GM11168 (cell line): ENCODE results near the gene SVIL.
"Not testable (repeated sequence)": the region's sequence is repeated elsewhere in the genome, so short reads cannot be mapped to it uniquely, and the experiment has no call there.

ENCODE experiments used
- in situ Hi-C: fragments of 300-500 bp; cut with MboI; formaldehyde crosslinking; loops from one replicate; pipeline ENCODE4 v1.12.0; 2022; ENCODE audit warnings: low sequenced_read_pairs; ENCODE audit not compliant: unreplicated experiment

The SVIL gene

GRCh38 chr10:29586509-29586908 is 48.3 kb downstream of the SVIL start:
- in situ Hi-C loops: loop anchor here (10.0 kb wide), 1 partner anchor 1058 kb away; no protein-coding TSS in a partner anchor

GRCh38 chr10:29585488-29585976 is 49.2 kb downstream of the SVIL start:
- in situ Hi-C loops: loop anchor here (10.0 kb wide), 1 partner anchor 1059 kb away; no protein-coding TSS in a partner anchor

GRCh38 chr10:29584436-29584835 is 50.3 kb downstream of the SVIL start:
- in situ Hi-C loops: loop anchor here (10.0 kb wide), 1 partner anchor 1060 kb away; no protein-coding TSS in a partner anchor

- in situ Hi-C loops: loop anchor here (10.0 kb wide), 1 partner anchor 1061 kb away; no protein-coding TSS in a partner anchor
These were observed 51.1 kb downstream of the SVIL start for GRCh38 chr10:29583674-29584073.

- in situ Hi-C loops: loop anchor here (10.0 kb wide), 1 partner anchor 1062 kb away; no protein-coding TSS in a partner anchor
These were observed 52.0 kb downstream of the SVIL start for GRCh38 chr10:29582769-29583168.

DNA sequence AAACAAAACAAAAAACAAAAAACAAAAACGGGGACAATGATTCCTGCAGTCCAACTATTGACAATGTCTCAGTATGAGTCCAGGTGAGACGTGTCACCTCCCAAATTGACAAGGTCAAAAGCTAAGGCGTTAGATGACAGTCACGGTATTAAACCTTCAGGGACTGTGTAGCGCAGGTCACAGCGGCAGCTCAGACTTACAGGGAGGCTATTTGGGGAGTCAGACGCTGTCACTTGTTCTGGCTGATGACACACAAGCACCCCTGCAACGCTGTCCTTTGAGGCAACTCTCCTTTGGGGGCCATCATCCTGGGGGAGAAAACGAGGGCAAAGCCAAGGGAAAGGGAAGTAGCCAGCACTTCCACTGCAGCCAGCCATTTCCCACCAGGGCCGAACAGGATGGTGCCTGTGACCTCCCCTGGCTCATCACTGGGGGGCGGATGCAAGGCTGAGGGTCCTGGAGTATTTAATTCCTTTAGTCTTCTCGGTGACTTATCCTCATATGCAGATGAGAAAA is 55.3 kb downstream of the SVIL start:
- in situ Hi-C loops: no loop called here

DNA sequence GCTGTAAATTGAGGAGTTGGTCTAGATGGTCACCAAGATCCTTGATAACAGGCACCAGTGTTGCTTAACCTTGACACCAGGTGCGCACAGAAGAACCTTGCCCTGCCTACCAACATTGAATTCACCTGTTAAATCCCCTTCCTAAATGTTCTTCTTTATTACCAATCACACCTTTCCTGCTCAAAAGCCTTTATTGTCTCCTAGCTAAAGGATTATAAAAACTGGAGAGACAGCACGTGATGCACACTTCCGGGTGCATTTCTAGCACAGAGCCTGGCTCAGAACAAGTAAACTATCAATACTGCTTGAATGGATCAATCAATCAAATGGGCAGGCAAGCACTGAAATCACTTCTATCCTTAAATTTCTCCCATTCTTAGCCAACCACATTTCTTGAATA is 56.3 kb downstream of the SVIL start:
- in situ Hi-C loops: no loop called here

DNA sequence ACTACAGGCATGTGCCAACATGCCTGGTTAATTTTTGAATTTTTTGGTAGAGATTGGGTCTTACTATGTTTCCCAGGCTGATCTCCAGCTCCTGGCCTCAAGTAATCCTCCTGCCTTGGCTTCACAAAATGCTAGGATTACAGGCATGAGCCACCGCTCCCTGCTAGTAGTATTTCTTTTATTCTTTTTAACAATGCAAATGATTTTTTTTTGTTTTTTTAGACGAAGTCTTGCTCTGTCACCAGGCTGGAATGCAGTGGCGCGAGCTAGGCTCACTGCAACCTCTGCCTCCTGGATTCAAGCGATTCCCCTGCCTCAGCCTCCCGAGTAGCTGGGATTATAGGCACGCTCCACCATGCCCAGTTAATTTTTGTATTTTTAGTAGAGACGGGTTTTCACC is 58.1 kb downstream of the SVIL start:
- in situ Hi-C loops: no loop called here

GRCh38 chr10:29575098-29575455 is 59.7 kb downstream of the SVIL start:
- in situ Hi-C loops: no loop called here

- in situ Hi-C loops: not testable (repeated sequence)
These were observed 60.3 kb downstream of the SVIL start for GRCh38 chr10:29574212-29575097.

DNA sequence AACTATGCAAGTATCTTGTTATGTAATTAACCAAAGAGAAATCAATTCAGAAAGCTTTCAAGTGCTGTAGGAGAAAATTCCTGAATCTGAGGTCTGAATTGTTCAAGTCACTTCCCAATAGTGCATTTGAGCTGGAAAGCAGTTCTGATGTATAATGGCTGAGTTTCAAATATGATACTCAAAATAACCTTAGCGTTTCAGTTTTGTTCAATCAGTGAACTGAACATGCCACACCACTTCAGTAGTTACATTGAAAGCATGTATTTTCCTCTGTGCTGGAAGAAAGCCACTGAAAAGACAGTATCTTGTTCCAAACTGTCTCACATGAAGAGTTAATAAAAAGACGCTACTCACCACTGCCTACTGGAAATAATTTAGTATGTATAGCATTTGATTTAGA is 64.5 kb downstream of the SVIL start:
- in situ Hi-C loops: not testable (repeated sequence)

DNA sequence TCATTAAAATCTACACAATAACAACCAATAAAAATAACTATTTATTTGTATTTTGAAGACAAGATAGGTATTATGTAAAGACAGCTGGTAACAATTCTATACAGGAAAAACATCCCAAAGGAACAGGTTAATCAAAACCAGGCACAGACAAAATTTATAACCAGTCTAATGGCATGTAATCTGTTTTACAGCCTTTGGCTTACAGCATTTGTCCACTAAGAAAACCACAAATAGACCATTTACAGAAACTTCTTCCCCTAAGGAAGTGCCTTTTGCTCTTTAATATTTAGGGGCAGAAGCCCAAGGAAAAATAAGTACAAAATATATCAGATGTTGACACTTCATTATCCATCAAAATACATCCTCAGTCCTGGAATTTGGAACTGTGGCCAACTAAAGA is 65.0 kb downstream of the SVIL start:
- in situ Hi-C loops: no loop called here

DNA sequence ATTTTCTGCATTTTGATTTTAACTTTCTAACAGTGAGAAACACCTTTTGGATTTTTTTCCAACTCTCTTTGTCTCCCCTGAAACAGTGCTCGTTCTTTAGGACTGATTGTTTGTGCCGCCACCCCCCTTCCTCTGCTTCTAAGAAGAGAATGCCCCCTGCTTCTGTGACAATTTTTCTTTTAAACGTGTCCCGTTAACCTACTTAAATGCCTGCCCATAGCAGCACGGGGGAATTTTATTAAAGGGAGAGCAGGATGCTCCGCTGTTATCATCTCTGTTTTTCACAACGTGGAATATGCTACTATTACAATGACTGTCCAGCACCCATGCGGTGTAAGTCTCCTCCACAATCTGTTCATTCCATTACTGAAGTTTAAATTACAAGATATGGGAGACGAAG is 67.8 kb downstream of the SVIL start:
- in situ Hi-C loops: no loop called here

DNA sequence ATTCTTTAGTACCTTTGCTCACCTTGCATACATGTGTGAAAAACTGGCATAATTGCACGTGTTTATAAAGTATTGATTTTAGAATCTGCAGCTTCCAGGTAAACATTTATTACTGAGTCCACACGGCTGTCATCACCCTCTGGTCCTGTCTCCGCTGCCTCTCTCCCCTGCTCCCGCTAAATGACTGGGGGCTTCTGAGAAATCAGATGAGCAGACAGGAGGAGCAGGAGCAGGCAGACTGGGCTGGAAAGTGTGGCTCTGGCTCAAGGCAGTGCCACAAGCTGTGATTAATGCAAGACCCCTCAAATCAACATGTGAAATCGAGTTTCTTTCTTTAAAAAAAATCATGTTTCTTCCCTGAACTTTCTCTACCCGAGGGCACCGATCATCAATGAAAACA is 68.6 kb downstream of the SVIL start:
- in situ Hi-C loops: not testable (repeated sequence)

GRCh38 chr10:29563420-29564035 is 71.2 kb downstream of the SVIL start:
- in situ Hi-C loops: no loop called here

- in situ Hi-C loops: not testable (repeated sequence)
These were observed 71.8 kb downstream of the SVIL start for GRCh38 chr10:29563006-29563405.

DNA sequence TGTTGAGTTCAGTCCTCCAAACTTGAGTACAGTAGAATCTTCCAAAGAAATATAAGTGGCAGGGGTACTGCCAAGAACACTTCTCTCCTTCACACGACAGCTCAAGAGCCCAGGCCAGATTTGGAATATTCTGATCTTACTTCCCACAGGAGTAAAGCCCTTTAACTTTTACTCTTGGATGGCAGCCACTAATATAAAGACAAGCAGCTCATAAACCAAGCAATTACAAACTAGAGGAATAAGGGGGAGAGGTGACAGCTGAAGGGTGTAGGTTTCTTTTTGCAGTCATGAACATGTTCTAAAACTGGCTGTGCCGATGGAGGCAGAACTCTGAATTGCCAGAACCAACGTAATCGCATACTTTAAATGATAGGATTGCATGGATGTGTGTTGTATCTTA is 74.8 kb downstream of the SVIL start:
- in situ Hi-C loops: no loop called here

DNA sequence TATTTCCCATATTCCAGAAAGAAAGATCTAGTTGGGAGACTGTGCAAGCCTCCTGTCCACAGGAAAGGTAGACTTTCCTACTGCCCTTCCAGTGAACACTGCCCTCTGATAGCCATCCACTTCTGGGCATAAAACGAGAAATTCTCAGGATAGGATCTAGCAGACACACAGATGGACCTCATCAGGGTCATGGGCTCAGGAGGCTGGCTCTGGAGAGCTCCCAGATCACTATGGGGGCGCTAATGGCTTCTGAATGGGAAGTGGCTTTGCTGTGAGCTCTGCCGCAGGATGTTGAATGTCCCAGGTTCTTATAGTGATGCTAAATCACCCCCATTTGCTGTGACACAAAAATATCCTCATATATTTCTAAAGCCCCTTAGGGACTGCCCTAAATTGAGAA is 77.1 kb downstream of the SVIL start:
- in situ Hi-C loops: no loop called here

DNA sequence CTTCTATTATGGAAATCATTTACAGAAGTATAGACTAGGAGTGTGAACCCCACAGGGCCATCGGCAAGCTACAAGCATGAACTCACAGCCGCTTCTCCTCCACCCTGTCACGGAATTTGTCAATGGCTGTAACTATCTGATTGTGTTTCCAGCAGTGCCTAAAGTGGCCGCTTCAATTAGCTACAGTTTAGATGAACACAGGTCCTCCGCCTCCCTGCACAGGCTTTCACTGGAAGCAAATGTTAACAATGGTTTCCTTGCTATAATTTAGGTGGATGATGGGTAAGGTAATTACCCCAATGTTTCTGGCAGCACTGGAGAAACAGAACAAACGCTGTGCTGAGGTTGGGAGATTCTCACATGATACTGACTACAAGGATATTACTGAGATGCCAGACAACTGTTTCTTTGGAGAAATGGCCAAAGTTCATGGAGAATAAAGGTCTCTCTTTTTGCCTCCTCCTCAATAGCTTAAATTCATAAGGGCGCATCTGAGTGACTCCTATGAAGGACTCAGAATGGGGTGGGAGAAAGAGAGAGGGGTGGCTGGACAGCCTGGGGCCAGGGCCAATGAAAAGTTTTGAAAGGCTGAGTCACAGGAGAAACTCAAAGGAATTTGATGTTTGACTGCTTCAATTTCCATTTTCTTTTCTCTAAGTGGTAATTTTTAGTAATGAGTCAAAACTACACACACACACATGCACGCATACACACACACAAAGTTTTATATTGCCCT is 78.9 kb downstream of the SVIL start:
- in situ Hi-C loops: no loop called here

DNA sequence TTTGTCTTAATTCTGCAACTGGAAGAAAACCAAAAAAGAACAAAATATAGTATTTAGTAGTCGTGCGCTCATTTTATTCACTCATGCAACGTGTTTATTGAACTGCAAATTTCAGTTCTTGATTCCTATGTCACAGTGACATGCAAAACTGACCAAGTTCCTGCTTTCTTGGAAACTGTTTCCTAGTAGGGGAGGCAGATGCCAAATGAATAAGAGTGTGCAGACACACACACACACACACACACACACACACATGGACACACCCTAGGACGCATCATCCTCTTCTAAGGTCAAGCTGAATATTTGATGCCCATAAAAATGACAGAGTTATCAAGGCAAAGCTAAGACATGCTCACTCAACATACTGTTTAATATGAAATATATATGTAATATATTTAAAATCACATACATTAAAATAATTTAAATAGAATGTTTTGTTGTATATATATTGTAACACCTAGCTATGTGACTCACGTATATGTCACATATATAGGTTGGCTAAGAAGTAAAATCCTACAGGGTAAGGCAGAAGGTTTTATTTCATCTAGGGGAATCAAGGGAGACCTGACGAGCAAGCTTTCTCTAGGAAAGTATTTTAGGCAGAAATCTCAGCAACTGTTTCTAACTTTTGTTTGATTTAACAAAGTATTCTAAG is 79.6 kb downstream of the SVIL start:
- in situ Hi-C loops: no loop called here
